CD4-positive, alpha-beta T cell (primary cell): ENCODE data around the gene WDR38. TPM values are rescaled to one million over a fixed set of nuclear protein-coding genes. Genes with fewer than 3 reads are reported as not detected.
A peak's percentile ranks its signal among the peaks of the same experiment; 100 is the strongest.

Experiments
- ATAC-seq: fragments of 200-7000 bp; cut with Tn5 transposase; one replicate; pipeline ENCODE4 v1.10.0; 2022; ENCODE audit warnings: mild to moderate bottlenecking; ENCODE audit not compliant: poor library complexity
- CTCF ChIA-PET: fragments of 350-600 bp; sonication (Branson Sonifier 250); formaldehyde crosslinking; loops from one replicate; lab custom pipeline; 2021; ENCODE audit warnings: antibody characterized with exemption, inconsistent platforms; lab: Charles Lee
- POLR2A ChIA-PET: fragments of 350-600 bp; sonication (Branson Sonifier 250); formaldehyde crosslinking; loops from one replicate; lab custom pipeline; 2021; ENCODE audit warnings: antibody characterized with exemption, inconsistent platforms; lab: Charles Lee
- DNase-seq, 14 experiments: peaks; one replicate each; pipeline ENCODE4 v3.0.0-alpha.2; 2013 to 2020; ENCODE audit warnings: mixed read lengths in 2 of 14
- H3K27ac ChIP-seq, 2 donors: one replicate each; pipeline versions ENCODE4 v1.5.1 to v1.7.0; 2013; ENCODE audit warnings: low read length in 2 of 2, low read depth in 1 of 2, mild to moderate bottlenecking in 1 of 2
- H3K27me3 ChIP-seq, 2 experiments: 1 replicate in 1 of 2; 2 replicates in 1 of 2; pipeline versions ENCODE4 v1.6.1 to v1.7.0; 2013; ENCODE audit warnings: low read length in 2 of 2, control low read depth in 1 of 2, mild to moderate bottlenecking in 1 of 2, moderate library complexity in 1 of 2; ENCODE audit not compliant: insufficient read depth in 2 of 2, control insufficient read depth in 1 of 2
- H3K36me3 ChIP-seq: one replicate; pipeline ENCODE4 v1.6.1; 2013; ENCODE audit warnings: low read length, control low read depth; ENCODE audit not compliant: insufficient read depth
- H3K4me1 ChIP-seq: one replicate; pipeline ENCODE4 v1.6.1; 2013; ENCODE audit warnings: low read length, control low read depth; ENCODE audit not compliant: insufficient read depth
- H3K4me3 ChIP-seq: one replicate; pipeline ENCODE4 v1.5.1; 2013; ENCODE audit warnings: mild to moderate bottlenecking, low read length, moderate library complexity
- H3K9me3 ChIP-seq, 2 experiments: 1 replicate in 1 of 2; 2 replicates in 1 of 2; pipeline versions ENCODE4 v1.6.1 to v1.7.0; 2013; ENCODE audit warnings: low read length in 2 of 2, mild to moderate bottlenecking in 2 of 2, control low read depth in 1 of 2, moderate library complexity in 1 of 2; ENCODE audit not compliant: control insufficient read depth in 1 of 2, insufficient read depth in 1 of 2
- H3K27ac Mint-ChIP-seq: one replicate; pipeline ENCODE4 v1.8.0; 2020; ENCODE audit warnings: mixed read lengths
- H3K27me3 Mint-ChIP-seq: one replicate; pipeline ENCODE4 v1.8.0; 2021; ENCODE audit warnings: mixed read lengths
- H3K36me3 Mint-ChIP-seq: one replicate; pipeline ENCODE4 v1.8.0; 2021; ENCODE audit warnings: low read depth, mixed read lengths
- H3K4me1 Mint-ChIP-seq: one replicate; pipeline ENCODE4 v1.8.0; 2021; ENCODE audit warnings: low read depth, mixed read lengths
- H3K4me3 Mint-ChIP-seq: one replicate; pipeline ENCODE4 v1.8.0; 2020; ENCODE audit warnings: mild to moderate bottlenecking, mixed read lengths
- H3K9me3 Mint-ChIP-seq: one replicate; pipeline ENCODE4 v1.8.0; 2020; ENCODE audit warnings: mixed read lengths
- intact Hi-C, 2 experiments: fragments of 100-400 bp; cut with DNase I in 1 of 2; cut with micrococcal nuclease in 1 of 2; formaldehyde crosslinking; loops; one replicate each; pipeline versions ENCODE4 v1.15.1 to v1.9.0; 2023 to 2025; cut with DNase I, micrococcal nuclease
- total RNA-seq, 174 experiments: library from RNA in 2 of 174; stranded (reverse) in 2 of 174; gene quantifications; one replicate each; pipeline ENCODE4 v1.2.3 and lab custom pipeline; 2021 to 2026
- TF ChIP-seq, protein P1 (sequence below): fragments of 200-600 bp; IDR thresholded peaks from one replicate; pipeline ENCODE4 v1.8.0; 2022; ENCODE audit warnings: antibody characterized with exemption, mild to moderate bottlenecking

Gene WDR38
- total RNA-seq, 2 experiments from 2014 or later, result not detected

DNA sequence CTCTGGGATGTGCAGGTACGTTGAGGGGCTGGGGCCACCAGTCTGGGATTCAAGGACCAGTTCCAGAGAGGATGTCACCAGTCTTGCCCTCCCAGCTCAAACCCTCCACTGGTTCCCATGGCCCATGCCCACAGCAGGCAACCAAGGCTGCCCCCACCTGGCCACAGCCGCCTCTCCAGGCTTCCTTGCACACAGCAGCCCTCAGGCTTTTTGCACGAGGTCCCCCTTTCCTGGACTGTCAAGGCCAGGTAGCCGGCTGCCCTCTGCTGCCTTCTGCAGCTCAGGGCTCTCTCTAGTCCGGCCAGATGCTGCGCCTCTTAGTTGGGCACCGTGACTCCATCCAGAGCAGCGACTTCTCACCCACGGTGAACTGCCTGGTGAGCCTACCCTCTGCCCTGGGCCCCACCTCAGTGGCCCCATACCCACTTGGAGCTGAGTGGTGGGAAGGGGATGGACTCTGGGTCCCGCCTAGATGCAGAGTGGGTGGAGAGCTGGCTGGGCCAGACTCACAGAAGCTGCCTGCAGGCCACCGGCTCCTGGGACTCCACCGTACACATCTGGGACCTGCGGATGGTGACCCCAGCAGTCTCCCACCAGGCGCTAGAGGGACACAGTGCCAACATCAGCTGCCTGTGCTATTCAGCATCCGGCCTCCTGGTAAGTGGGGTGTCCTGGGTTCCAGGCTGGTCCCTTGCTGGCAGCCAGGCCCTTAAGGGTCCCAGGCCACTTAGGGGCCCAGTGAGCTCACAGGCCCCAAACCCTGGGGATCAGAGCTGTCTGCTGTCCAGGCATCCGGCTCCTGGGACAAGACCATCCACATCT is 2.9 kb downstream of the WDR38 start:
- ChIA-PET CTCF (interaction anchor here (1.4 to 5.4 kb wide), 3 partner anchors 16 to 239 kb away, joined by 3 to 106 read pairs (median 5); partner anchors contain the start of genes NR6A1 and OLFML2A), POLR2A (no interaction called here)
- DNase-seq (peak in 2 of 14 experiments; percentile 29 to 43), ATAC-seq (no peak)
- Histone ChIP-seq H3K4me1 (peaks cover 46% of the 10 kb centered on the region), H3K27ac (no peak overlapping the region), H3K9me3 (peaks cover 0 to 3% of the 10 kb centered on the region in 2 experiments), H3K4me3 (no peak overlapping the region), H3K36me3 (peaks cover 43% of the 10 kb centered on the region), H3K27me3 (no peaks in the 10 kb centered on the region)
- Mint-ChIP-seq H3K36me3 (peaks cover 40% of the 10 kb centered on the region), H3K4me3 (no peak overlapping the region), H3K4me1 (peaks cover 37% of the 10 kb centered on the region), H3K9me3 (no peaks in the 10 kb centered on the region), H3K27me3 (peaks cover 7% of the 10 kb centered on the region), H3K27ac (peak overlapping the region; percentile 5)
- intact Hi-C loops, result loop anchor here in 1 of 2 experiments (5.0 kb wide), 1 partner anchor 401 kb away; no protein-coding TSS in a partner anchor
- TF ChIP-seq, protein P1, sequence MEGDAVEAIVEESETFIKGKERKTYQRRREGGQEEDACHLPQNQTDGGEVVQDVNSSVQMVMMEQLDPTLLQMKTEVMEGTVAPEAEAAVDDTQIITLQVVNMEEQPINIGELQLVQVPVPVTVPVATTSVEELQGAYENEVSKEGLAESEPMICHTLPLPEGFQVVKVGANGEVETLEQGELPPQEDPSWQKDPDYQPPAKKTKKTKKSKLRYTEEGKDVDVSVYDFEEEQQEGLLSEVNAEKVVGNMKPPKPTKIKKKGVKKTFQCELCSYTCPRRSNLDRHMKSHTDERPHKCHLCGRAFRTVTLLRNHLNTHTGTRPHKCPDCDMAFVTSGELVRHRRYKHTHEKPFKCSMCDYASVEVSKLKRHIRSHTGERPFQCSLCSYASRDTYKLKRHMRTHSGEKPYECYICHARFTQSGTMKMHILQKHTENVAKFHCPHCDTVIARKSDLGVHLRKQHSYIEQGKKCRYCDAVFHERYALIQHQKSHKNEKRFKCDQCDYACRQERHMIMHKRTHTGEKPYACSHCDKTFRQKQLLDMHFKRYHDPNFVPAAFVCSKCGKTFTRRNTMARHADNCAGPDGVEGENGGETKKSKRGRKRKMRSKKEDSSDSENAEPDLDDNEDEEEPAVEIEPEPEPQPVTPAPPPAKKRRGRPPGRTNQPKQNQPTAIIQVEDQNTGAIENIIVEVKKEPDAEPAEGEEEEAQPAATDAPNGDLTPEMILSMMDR, result no peak

GRCh38 chr9:124857533-124858162 is 4.4 kb downstream of the WDR38 start:
- peaks cover 51% of the 10 kb centered on the region for H3K4me1 ChIP-seq
- ATAC-seq (no peak), DNase-seq (no peak)
- H3K9me3 Mint-ChIP-seq, result no peaks in the 10 kb centered on the region
- H3K9me3 ChIP-seq, result peaks cover 0 to 3% of the 10 kb centered on the region in 2 experiments
- peaks cover 45% of the 10 kb centered on the region for H3K36me3 ChIP-seq
- H3K4me1 Mint-ChIP-seq, result peaks cover 44% of the 10 kb centered on the region
- ChIA-PET CTCF (interaction anchor here (0.6 to 2.2 kb wide), 2 partner anchors 17 to 193 kb away, joined by 3 to 5 read pairs; no protein-coding TSS in a partner anchor), POLR2A (no interaction called here)
- H3K4me3 ChIP-seq, result no peak overlapping the region
- peak overlapping the region; percentile 30 for H3K27ac Mint-ChIP-seq
- H3K27me3 Mint-ChIP-seq, result peaks cover 3% of the 10 kb centered on the region
- no peak overlapping the region for H3K27ac ChIP-seq
- H3K4me3 Mint-ChIP-seq, result no peak overlapping the region
- peaks cover 53% of the 10 kb centered on the region for H3K36me3 Mint-ChIP-seq
- intact Hi-C loops, result loop anchor here in 1 of 2 experiments (5.0 kb wide), 1 partner anchor 400 kb away; no protein-coding TSS in a partner anchor
- no peaks in the 10 kb centered on the region for H3K27me3 ChIP-seq
- TF ChIP-seq, protein P1, result no peak

- DNase-seq, result peak in 1 of 14 experiments; percentile 35
- H3K4me3 Mint-ChIP-seq, result no peak overlapping the region
- intact Hi-C loops, result loop anchor here in 1 of 2 experiments (5.0 kb wide), 1 partner anchor 399 kb away; no protein-coding TSS in a partner anchor
- H3K4me1 Mint-ChIP-seq, result peaks cover 38% of the 10 kb centered on the region
- Histone ChIP-seq H3K36me3 (peaks cover 45% of the 10 kb centered on the region), H3K27ac (no peak overlapping the region), H3K4me3 (no peak overlapping the region), H3K9me3 (peaks cover 0 to 3% of the 10 kb centered on the region in 2 experiments), H3K4me1 (peaks cover 49% of the 10 kb centered on the region), H3K27me3 (no peaks in the 10 kb centered on the region)
- peaks cover 53% of the 10 kb centered on the region for H3K36me3 Mint-ChIP-seq
- ATAC-seq, result no peak
- no peaks in the 10 kb centered on the region for H3K9me3 Mint-ChIP-seq
- no peaks in the 10 kb centered on the region for H3K27me3 Mint-ChIP-seq
- no peak overlapping the region for H3K27ac Mint-ChIP-seq
- TF ChIP-seq, protein P1, result no peak
- ChIA-PET CTCF (interaction anchor here (0.6 to 1.0 kb wide), 3 partner anchors 84 to 194 kb away, joined by 3 read pairs; no protein-coding TSS in a partner anchor), POLR2A (no interaction called here)
Observed at GRCh38 chr9:124858330-124859046, 5.2 kb downstream of the WDR38 start.
